Left lung (tissue), 10 donors: ENCODE measurements around the gene BRF1. TPM values are rescaled to one million over a fixed set of nuclear protein-coding genes. Genes with fewer than 3 reads are reported as not detected.
A peak's percentile ranks its signal among the peaks of the same experiment; 100 is the strongest.

Experiments
- ATAC-seq: fragments of 200-7000 bp; cut with Tn5 transposase; one replicate; pipeline ENCODE4 v1.9.1; 2020; ENCODE audit warnings: moderate library complexity
- DNase-seq, 4 donors: peaks; one replicate each; pipeline ENCODE4 v3.0.0-alpha.2; 2013 to 2020
- H3K27ac ChIP-seq, 2 donors: fragments of 200-600 bp; sonication (generic) in 1 of 2; one replicate each; pipeline versions ENCODE4 v1.5.0 to v1.8.0; 2020 to 2021
- H3K27me3 ChIP-seq, 2 donors: fragments of 200-600 bp; sonication (generic) in 1 of 2; one replicate each; pipeline versions ENCODE4 v1.5.0 to v1.8.0; 2020 to 2021
- H3K36me3 ChIP-seq, 2 donors: fragments of 200-600 bp; sonication (generic) in 1 of 2; one replicate each; pipeline versions ENCODE4 v1.5.0 to v1.8.0; 2020 to 2021
- H3K4me1 ChIP-seq, 2 donors: fragments of 200-600 bp; one replicate each; pipeline ENCODE4 v1.8.0; 2021
- H3K4me3 ChIP-seq, 2 donors: fragments of 200-600 bp; sonication (generic) in 1 of 2; one replicate each; pipeline versions ENCODE4 v1.5.0 to v1.8.0; 2020 to 2021; ENCODE audit warnings: mild to moderate bottlenecking in 1 of 2
- H3K9me3 ChIP-seq, 2 donors: fragments of 200-600 bp; sonication (generic) in 1 of 2; one replicate each; pipeline versions ENCODE4 v1.5.0 to v1.8.0; 2020 to 2021
- CTCF ChIP-seq, 2 donors: fragments of 200-600 bp; sonication (generic) in 1 of 2; IDR thresholded peaks; one replicate each; pipeline versions ENCODE4 v1.5.0 to v1.8.0; 2021; ENCODE audit warnings: antibody characterized with exemption in 2 of 2
- intact Hi-C, 2 donors: fragments of 100-400 bp; cut with DNase I; formaldehyde crosslinking; loops; one replicate each; pipeline versions ENCODE4 v1.11.2 to v1.14.2; 2022
- polyA plus RNA-seq, 6 donors: library from polyadenylated mRNA; unstranded; fragments of 120-200 nt; gene quantifications; one replicate each; pipeline ENCODE4 v1.2.1, GENCODE V29; 2013; ENCODE audit not compliant: insufficient read length in 6 of 6
- total RNA-seq, 2 donors: library from RNA; stranded (reverse); fragmentation: NEBNext Ultra II Directional; extraction: Animal tissue kit (Norgen Biotek cat#: 25700); gene quantifications; one replicate each; pipeline ENCODE4 v1.2.1, GENCODE V29; 2021
- donor health status: DM: no; HTN: yes; CAD: no.
- donor health status: DM: no; HTN: no; CAD: no.

BRF1 gene
- total and polyA plus RNA-seq, 8 donors = 32.7 to 45.1 (median 34.9) TPM

GRCh38 chr14:105315941-105316576 is 15.3 kb upstream of the BRF1 start:
- no peak for ATAC-seq
- Histone ChIP-seq H3K27me3 (no peaks in the 10 kb centered on the region), H3K36me3 (no peaks in the 10 kb centered on the region), H3K9me3 (no peaks in the 10 kb centered on the region), H3K4me3 (peak overlapping the region in 1 of 2 donors; percentile 65), H3K4me1 (peaks cover 15 to 37% of the 10 kb centered on the region in 2 donors), H3K27ac (peak overlapping the region in 1 of 2 donors; percentile 68)
- no peak for TF ChIP-seq CTCF (IDR thresholded peaks at IDR 0.05)
- intact Hi-C loops = no loop called here
- DNase-seq = peak in 2 of 4 donors; percentile 34 to 72

- Histone ChIP-seq H3K27me3 (no peaks in the 10 kb centered on the region), H3K4me1 (peaks cover 15 to 37% of the 10 kb centered on the region in 2 donors), H3K27ac (peak overlapping the region in 1 of 2 donors; percentile 68), H3K9me3 (no peaks in the 10 kb centered on the region), H3K4me3 (peak overlapping the region; percentile 55 to 65), H3K36me3 (no peaks in the 10 kb centered on the region)
- ATAC-seq (peak; percentile 42), DNase-seq (peak in 2 of 4 donors; percentile 53 to 88)
- no peak for TF ChIP-seq CTCF (IDR thresholded peaks at IDR 0.05)
- intact Hi-C loops = no loop called here
These were observed 14.5 kb upstream of the BRF1 start for GRCh38 chr14:105315211-105315721.

GRCh38 chr14:105314287-105315200 is 13.7 kb upstream of the BRF1 start, which contains the start of gene PACS2:
Gene PACS2, plus strand, starts transcription at chr14:105314748. Its CDS starts 171 bp downstream, at chr14:105314919.
- peak within 1 kb of the TSS; percentile 80 to 85 for H3K27ac ChIP-seq
- H3K27me3 ChIP-seq = no peaks in the 10 kb centered on the region
- no peaks in the 10 kb centered on the region for H3K9me3 ChIP-seq
- TF ChIP-seq CTCF (IDR thresholded peaks at IDR 0.05) = no peak
- ATAC-seq (peak; percentile 85), DNase-seq (peak in 3 of 4 donors; percentile 83 to 93 (median 91))
- peaks cover 15 to 37% of the 10 kb centered on the region in 2 donors for H3K4me1 ChIP-seq
- no peaks in the 10 kb centered on the region for H3K36me3 ChIP-seq
- H3K4me3 ChIP-seq = peak within 1 kb of the TSS; percentile 55 to 65
- intact Hi-C loops = no loop called here

GRCh38 chr14:105313381-105314286 is 12.8 kb upstream of the BRF1 start:
- Histone ChIP-seq H3K27me3 (no peaks in the 10 kb centered on the region), H3K27ac (peak overlapping the region; percentile 80 to 85), H3K36me3 (no peaks in the 10 kb centered on the region), H3K4me1 (peaks cover 15 to 37% of the 10 kb centered on the region in 2 donors), H3K4me3 (peak overlapping the region; percentile 52 to 61), H3K9me3 (no peaks in the 10 kb centered on the region)
- no peak for TF ChIP-seq CTCF (IDR thresholded peaks at IDR 0.05)
- intact Hi-C loops = no loop called here
- peak; percentile 21 for ATAC-seq
- DNase-seq = peak; percentile 51 to 86 (median 60)
